ENCODE results near the gene PLEKHM3. TPM values are rescaled to one million over a fixed set of nuclear protein-coding genes. Genes with fewer than 3 reads are reported as not detected.

PLEKHM3 gene
- total and polyA plus RNA-seq, 2 donors (not counting 3 experiments of a cell fraction or from before 2014, with no cell fraction given): 3.1 to 9.1 TPM

DNA sequence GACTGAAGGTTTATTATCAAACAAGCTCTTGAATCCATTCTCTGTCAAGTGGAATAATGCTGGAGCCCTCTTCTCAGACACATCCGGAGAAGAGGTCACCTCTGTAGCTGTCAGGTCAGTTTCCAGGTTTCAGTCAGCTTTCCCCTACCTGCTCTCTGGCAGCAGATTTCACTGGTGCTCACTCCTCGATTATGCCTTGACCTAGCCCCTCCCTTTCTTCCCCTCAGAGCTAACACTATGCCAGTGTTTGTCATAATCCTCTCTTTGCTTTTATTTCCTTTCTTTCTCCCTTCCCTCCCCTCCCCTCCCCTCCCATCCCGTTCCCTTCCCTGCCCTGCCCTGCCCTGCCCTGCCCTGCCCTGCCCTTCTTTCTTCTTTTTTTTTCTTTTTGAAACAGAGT lies 22.5 kb upstream of the PLEKHM3 start:
- FAIRE-seq: no peak
- Histone ChIP-seq H3K4me2 (ENCODE audit: insufficient read depth, low read length) (no peak overlapping the region), H3K36me3 (ENCODE audit: control insufficient read depth in 2 of 2, extremely low read depth in 1 of 2, insufficient read depth in 2 of 2, low read length in 2 of 2) (no peaks in the 10 kb centered on the region), H3K4me3 (replicated peaks in 1 of 3; ENCODE audit: insufficient read depth in 1 of 3, low read depth in 1 of 3, low read length in 3 of 3) (no peak overlapping the region), H3K9me3 (replicated peaks; ENCODE audit: control insufficient read depth, insufficient read depth, low read length) (no peaks in the 10 kb centered on the region), H2AFZ (ENCODE audit: low read depth, low read length) (no peak overlapping the region), H4K20me1 (replicated peaks; ENCODE audit: control insufficient read depth, extremely low read depth, insufficient read depth, low read length) (no peaks in the 10 kb centered on the region), H3K27ac (ENCODE audit: insufficient read depth, low read depth, low read length) (no peak overlapping the region), H3K4me1 (ENCODE audit: control insufficient read depth, extremely low read depth, insufficient read depth, low read length) (no peaks in the 10 kb centered on the region), H3K79me2 (ENCODE audit: control insufficient read depth, insufficient read depth, low read length) (no peaks in the 10 kb centered on the region), H3K9me1 (replicated peaks; ENCODE audit: control insufficient read depth, extremely low read depth, insufficient read depth, low read length) (no peaks in the 10 kb centered on the region), H3K27me3 (ENCODE audit: control insufficient read depth in 2 of 2, insufficient read depth in 2 of 2, low read length in 2 of 2) (peaks cover 0 to 2% of the 10 kb centered on the region in 2 experiments), H3K9ac (replicated peaks; ENCODE audit: extremely low read depth, insufficient read depth, low read length) (no peak overlapping the region)
- ChIA-PET POLR2A (interaction anchor here (0.6 kb wide), 1 partner anchor 339 kb away, joined by 6 read pairs; no protein-coding TSS in a partner anchor), CTCF (interaction anchor here (0.8 to 1.4 kb wide), 2 partner anchors 11 to 24 kb away, joined by 4 read pairs; no protein-coding TSS in a partner anchor)
- no TSS peak for BruUV-seq (replicated peaks)
- dilution Hi-C loops (cut with MboI; ENCODE audit: extremely low pct_ligation_motif_present, low sequenced_read_pairs) (no loop called here), intact Hi-C loops (cut with micrococcal nuclease) (no loop called here)
- TF ChIP-seq, protein P1, sequence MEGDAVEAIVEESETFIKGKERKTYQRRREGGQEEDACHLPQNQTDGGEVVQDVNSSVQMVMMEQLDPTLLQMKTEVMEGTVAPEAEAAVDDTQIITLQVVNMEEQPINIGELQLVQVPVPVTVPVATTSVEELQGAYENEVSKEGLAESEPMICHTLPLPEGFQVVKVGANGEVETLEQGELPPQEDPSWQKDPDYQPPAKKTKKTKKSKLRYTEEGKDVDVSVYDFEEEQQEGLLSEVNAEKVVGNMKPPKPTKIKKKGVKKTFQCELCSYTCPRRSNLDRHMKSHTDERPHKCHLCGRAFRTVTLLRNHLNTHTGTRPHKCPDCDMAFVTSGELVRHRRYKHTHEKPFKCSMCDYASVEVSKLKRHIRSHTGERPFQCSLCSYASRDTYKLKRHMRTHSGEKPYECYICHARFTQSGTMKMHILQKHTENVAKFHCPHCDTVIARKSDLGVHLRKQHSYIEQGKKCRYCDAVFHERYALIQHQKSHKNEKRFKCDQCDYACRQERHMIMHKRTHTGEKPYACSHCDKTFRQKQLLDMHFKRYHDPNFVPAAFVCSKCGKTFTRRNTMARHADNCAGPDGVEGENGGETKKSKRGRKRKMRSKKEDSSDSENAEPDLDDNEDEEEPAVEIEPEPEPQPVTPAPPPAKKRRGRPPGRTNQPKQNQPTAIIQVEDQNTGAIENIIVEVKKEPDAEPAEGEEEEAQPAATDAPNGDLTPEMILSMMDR (IDR thresholded peaks at IDR 0.05; ENCODE audit: extremely low read depth in 1 of 2, insufficient read depth in 1 of 2, low read depth in 1 of 2, low read length in 2 of 2): no peak
- TF ChIP-seq POLR2AphosphoS5 (IDR thresholded peaks at IDR 0.05; ENCODE audit: insufficient read depth, low read depth, low read length): no peak
- TF ChIP-seq, protein P2, sequence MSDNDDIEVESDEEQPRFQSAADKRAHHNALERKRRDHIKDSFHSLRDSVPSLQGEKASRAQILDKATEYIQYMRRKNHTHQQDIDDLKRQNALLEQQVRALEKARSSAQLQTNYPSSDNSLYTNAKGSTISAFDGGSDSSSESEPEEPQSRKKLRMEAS (IDR thresholded peaks at IDR 0.05; ENCODE audit: insufficient read depth, insufficient read length): no peak
- no peak for TF ChIP-seq JUN (IDR thresholded peaks at IDR 0.05; ENCODE audit: borderline replicate concordance, insufficient read depth, insufficient read length, low read depth)
- TF ChIP-seq FOS (IDR thresholded peaks at IDR 0.05; ENCODE audit: borderline replicate concordance, insufficient read depth, low read length): no peak
- TF ChIP-seq POLR2A (IDR thresholded peaks at IDR 0.05; ENCODE audit: low read depth, low read length): no peak
- no peak for TF ChIP-seq MYC (IDR thresholded peaks at IDR 0.05; ENCODE audit: low read depth, low read length)
- TF ChIP-seq EZH2 (IDR thresholded peaks at IDR 0.05; ENCODE audit: borderline replicate concordance, low read depth, low read length, severe bottlenecking): no peak
- TF ChIP-seq GATA2 (IDR thresholded peaks at IDR 0.05; ENCODE audit: insufficient read depth, insufficient read length, low read depth, low read length): no peak
- no peak for DNase-seq (ENCODE audit: low read depth, low spot score)
